GM15510 (cell line): Measurements from ENCODE around the gene KBTBD12.

ENCODE experiments used
- POLR2A ChIP-seq: IDR thresholded peaks from 3 replicates; pipeline ENCODE4 v1.6.1; 2011; ENCODE audit warnings: borderline replicate concordance; ENCODE audit not compliant: insufficient read length; ENCODE audit errors: extremely low read depth

KBTBD12 gene

DNA sequence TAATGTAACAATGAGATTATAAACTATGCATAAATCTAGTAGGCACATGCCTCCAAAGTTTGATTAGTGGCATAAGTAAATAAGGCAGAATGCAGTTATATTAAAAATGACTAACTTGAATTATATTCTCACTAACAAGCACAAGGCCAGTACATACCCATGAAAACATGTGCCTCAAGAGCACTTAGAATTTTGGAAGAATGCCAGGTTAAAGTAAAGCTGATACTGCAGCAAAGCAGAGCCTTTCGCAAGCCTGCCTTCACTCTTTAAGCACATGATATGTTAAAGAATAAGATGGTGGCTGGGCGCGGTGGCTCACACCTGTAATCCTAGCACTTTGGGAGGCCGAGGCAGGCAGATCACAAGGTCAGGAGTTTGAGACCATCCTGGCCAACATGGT is 49.0 kb downstream of the KBTBD12 start:
- no peak for TF ChIP-seq POLR2A

GRCh38 chr3:127964816-127965215 is 49.8 kb downstream of the KBTBD12 start:
- TF ChIP-seq POLR2A: no peak

GRCh38 chr3:127967316-127967715 is 52.3 kb downstream of the KBTBD12 start:
- TF ChIP-seq POLR2A: no peak

DNA sequence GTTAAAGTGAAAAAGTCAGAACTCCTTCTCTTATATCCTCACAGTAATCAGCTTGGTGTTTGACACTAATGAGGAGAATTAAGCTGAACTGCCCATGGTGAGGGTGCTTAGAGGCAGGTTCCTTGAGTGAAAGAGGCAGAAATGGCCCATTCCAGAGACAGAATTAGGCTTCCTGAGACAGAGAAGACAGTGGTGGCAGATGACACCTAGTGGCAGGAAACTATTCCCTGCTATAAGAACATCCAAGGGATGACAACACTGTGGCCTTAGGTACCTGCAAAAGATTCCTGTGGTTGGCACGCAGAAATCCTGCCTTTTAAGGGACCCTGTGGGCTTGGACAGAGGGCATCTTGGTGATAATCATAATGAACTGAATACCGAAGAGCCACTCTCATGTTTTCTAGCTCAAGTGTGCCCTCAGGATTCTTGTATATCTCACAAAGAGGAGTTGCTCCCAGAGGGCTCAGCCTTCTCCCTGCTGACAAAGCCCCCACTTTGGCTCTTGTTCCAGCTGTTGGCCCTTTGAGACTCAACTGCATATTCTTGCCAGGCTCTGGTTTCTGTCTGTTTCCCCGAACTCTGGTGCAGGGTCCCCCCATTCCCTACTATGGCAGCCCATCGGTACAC is 56.0 kb downstream of the KBTBD12 start:
- TF ChIP-seq POLR2A: no peak

- no peak for TF ChIP-seq POLR2A
These were observed 59.2 kb downstream of the KBTBD12 start for GRCh38 chr3:127974226-127974625.

DNA sequence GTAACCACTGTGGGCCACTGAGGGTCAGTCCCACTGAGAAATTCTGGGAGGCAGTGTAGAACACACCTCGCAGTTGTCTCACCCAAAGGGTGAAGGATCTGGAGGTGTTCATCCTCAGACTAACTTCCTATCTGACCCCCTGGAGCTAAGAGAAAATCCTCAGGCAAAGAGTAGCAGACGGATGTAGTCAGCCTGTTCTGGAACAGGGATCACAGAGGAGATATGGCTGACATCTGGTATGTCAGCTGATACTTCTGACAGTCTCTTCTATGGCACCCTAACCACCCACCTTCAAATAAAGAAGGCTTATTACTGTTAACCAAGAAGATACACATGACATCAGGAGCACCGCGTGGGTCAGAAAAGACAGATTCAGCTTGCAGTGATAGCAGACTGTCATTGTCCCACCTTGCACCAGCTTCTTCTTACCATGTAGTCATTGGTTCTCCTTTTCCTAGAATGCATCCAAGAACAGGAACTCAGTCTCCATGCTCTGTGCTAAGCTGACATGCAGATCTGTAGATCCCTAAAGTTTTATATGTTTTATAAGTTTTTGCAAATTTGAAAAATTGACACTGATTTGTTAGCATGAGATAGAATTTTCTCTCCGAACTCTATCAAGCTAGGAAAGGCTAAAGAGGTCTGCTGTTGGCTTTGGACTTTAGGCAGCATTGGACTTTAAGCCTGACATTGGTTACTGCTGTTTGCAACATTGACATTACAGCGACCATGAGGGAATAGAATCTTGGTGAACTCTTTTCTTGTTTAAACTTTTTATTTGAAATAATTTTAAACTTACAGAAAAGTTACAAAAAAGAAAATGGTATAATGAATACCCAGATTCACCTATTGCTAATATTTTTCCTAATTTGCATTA is 60.4 kb downstream of the KBTBD12 start:
- TF ChIP-seq POLR2A: no peak

- TF ChIP-seq POLR2A: no peak
These were observed 63.6 kb downstream of the KBTBD12 start for GRCh38 chr3:127978636-127979035.

DNA sequence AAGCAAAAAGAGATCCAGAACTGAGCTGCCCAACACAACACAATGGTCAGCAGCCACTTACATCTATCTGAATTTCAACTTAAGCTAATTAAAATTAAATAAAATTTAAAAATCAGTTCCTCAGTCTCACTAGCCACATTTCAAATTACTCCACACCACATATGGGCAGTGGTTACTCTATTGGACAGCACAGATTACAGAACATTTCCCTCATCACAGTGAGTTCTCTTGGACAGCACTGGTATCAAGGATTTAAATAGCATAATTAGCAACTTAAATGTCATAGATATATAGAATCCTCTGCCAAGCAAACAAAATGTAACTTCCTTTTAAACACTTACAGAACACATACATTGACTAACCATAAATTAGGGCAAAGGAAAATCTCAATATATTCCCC is 64.4 kb downstream of the KBTBD12 start:
- TF ChIP-seq POLR2A: no peak

DNA sequence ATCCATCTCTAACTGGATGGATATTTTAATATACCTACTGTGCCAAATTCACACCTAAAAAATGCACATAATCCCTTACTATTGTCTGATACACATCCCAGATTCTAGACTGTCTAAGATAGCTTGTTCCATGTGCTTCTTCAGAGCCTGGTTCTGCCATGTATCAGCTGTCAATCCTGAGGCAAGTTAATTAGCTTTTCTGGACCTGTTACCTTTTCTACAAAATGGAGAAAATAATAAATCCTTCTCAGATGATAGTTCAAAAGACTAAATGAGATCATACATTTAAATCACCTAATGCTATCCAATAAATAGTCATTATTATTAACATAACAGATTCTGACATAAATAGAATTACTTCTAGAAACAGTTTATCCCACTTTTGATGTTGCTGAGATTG is 66.1 kb downstream of the KBTBD12 start:
- TF ChIP-seq POLR2A: no peak

DNA sequence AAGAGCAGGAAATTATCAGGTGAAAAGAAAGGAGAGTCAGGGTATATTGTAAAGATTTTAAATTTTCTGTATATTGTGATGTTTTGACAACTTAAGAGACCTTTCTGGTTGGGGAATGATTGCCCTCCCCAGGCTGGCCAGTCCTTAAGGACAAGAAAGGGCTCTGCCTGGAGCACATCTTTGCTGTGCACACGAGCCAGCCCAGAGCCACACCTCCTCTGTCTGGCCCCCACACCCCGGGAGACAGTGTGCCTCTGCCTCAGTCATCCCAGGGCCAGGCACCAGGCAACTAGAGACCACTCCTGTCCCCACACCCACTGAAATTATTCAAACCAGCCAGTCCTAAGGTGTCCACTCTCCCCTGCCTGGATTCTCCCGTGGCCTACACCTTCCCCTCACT is 67.1 kb downstream of the KBTBD12 start:
- no peak for TF ChIP-seq POLR2A

GRCh38 chr3:127984241-127984975 is 69.4 kb downstream of the KBTBD12 start:
- TF ChIP-seq POLR2A: no peak

- no peak for TF ChIP-seq POLR2A
These were observed 70.2 kb downstream of the KBTBD12 start for GRCh38 chr3:127985216-127985615.

DNA sequence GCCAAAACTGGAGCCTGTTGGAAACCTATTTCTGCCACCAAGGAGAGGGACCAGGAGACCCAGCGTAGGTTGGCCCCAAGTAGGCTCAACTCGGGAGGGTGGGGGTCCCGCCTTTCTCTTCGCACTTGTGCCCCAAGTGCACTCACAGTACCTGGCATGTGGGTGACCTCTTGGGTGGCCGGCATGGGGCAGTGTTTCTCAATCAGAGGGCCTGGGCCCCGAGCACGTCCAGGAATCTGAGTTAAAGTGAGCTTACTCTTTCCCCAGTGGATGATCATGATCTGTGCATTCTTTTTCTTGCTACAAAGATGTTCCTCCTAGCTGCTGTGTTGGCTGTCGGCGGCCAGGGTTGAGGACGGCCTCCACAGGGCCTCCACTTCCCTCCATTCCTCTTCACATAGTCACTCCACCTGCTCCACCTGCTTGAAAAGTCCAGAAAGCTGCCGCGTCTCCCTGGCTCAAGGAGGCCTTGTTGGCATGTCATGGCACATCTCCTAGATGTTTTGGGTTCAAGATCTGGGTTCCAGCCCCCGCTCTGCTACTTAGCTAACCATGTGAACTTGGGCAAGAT is 70.7 kb downstream of the KBTBD12 start:
- no peak for TF ChIP-seq POLR2A

DNA sequence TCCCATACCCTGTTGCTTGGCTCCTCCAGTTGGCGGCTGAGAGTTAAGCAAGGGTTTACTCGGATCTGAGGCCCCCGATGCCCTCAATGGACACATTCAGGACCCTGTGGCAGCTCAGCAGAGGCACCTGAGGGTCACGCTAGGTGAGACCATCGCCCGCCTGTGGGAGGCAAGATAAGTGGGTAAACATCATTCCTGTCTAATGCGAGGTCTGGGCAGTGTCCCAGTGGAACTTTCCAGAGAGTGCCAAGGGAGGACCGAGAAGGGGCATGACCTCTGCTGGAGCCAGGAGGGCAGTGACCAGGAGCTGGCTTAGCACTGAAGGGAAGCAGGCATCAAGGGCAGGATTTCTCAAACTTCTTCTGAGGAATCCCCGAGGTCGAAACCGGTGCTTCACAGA is 71.8 kb downstream of the KBTBD12 start:
- no peak for TF ChIP-seq POLR2A

- TF ChIP-seq POLR2A: no peak
These were observed 72.4 kb downstream of the KBTBD12 start for GRCh38 chr3:127987309-127987995.

- no peak for TF ChIP-seq POLR2A
These were observed 73.9 kb downstream of the KBTBD12 start for GRCh38 chr3:127988770-127989557.
